SU-DHL-6 (cell line): ENCODE measurements around the gene FXR1.
"Not testable (repeated sequence)": the region's sequence is repeated elsewhere in the genome, so short reads cannot be mapped to it uniquely, and the experiment has no call there.

ENCODE experiments used
- EZH2phosphoT487 ChIP-seq: fragments of 200-600 bp; sonication (generic), shearing (Covaris generic); conservative IDR thresholded peaks from 2 replicates; pipeline ENCODE4 v1.6.1; 2018; ENCODE audit warnings: mild to moderate bottlenecking, antibody characterized with exemption, low read length, moderate library complexity, mixed read lengths
- TF ChIP-seq, protein P1 (sequence below): fragments of 200-600 bp; sonication (generic); IDR thresholded peaks from one replicate; pipeline ENCODE4 v1.5.1; 2017; ENCODE audit warnings: antibody characterized with exemption, mild to moderate bottlenecking, low read length, moderate library complexity; ENCODE audit not compliant: insufficient read depth, poor library complexity, severe bottlenecking

DNA sequence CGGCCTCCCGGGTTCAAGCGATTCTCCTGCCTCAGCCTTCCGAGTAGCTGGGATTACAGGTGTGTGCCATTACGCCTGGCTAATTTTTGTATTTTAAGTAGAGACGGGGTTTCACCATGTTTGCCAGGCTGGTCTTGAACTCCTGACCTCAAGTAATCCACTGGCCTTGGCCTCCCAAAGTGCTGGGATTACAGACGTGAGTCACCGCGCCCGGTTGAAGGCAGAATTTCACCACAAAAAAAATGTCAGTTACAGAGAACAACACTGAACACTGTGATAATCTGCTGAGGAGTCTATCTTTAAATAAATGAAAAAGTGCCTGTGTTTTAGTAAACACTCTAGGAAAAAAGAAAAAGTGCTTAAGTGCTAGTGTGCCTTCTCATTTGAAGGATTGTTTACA is 73.9 kb downstream of the FXR1 start:
- not testable (repeated sequence) for TF ChIP-seq EZH2phosphoT487
- TF ChIP-seq, protein P1, sequence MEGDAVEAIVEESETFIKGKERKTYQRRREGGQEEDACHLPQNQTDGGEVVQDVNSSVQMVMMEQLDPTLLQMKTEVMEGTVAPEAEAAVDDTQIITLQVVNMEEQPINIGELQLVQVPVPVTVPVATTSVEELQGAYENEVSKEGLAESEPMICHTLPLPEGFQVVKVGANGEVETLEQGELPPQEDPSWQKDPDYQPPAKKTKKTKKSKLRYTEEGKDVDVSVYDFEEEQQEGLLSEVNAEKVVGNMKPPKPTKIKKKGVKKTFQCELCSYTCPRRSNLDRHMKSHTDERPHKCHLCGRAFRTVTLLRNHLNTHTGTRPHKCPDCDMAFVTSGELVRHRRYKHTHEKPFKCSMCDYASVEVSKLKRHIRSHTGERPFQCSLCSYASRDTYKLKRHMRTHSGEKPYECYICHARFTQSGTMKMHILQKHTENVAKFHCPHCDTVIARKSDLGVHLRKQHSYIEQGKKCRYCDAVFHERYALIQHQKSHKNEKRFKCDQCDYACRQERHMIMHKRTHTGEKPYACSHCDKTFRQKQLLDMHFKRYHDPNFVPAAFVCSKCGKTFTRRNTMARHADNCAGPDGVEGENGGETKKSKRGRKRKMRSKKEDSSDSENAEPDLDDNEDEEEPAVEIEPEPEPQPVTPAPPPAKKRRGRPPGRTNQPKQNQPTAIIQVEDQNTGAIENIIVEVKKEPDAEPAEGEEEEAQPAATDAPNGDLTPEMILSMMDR = not testable (repeated sequence)
